Heart left ventricle (tissue), 16 donors: ENCODE measurements around the gene PKN1. TPM values are rescaled to one million over a fixed set of nuclear protein-coding genes. Genes with fewer than 3 reads are reported as not detected.

Experiments
- ATAC-seq, 4 donors: fragments of 200-7000 bp; cut with Tn5 transposase; one replicate each; pipeline ENCODE4 v1.9.1; 2020 to 2022; ENCODE audit warnings: moderate library complexity in 4 of 4, mild to moderate bottlenecking in 3 of 4, moderate number of reproducible peaks in 1 of 4
- DNase-seq, 5 donors: peaks; one replicate each; pipeline ENCODE4 v3.0.0-alpha.2; 2020
- H3K27ac ChIP-seq, 12 donors: fragments of 200-600 bp; sonication (generic) in 4 of 12; one replicate each; pipeline versions ENCODE4 v1.5.0 to v1.8.0; 2016 to 2022; ENCODE audit warnings: mild to moderate bottlenecking in 2 of 12
- H3K27me3 ChIP-seq, 9 donors: fragments of 200-600 bp; sonication (generic) in 2 of 9; one replicate each; pipeline versions ENCODE4 v1.5.1 to v1.8.0; 2016 to 2022; ENCODE audit warnings: mild to moderate bottlenecking in 3 of 9
- H3K36me3 ChIP-seq, 9 donors: fragments of 200-600 bp; sonication (generic) in 2 of 9; one replicate each; pipeline versions ENCODE4 v1.5.0 to v1.8.0; 2018 to 2022; ENCODE audit warnings: mild to moderate bottlenecking in 2 of 9
- H3K4me1 ChIP-seq, 12 donors: fragments of 200-600 bp; sonication (generic) in 4 of 12; one replicate each; pipeline versions ENCODE4 v1.5.0 to v1.8.0; 2016 to 2022; ENCODE audit warnings: mild to moderate bottlenecking in 3 of 12
- H3K4me3 ChIP-seq, 12 donors: fragments of 200-600 bp; sonication (generic) in 4 of 12; one replicate each; pipeline versions ENCODE4 v1.5.0 to v1.8.0; 2017 to 2022; ENCODE audit warnings: mild to moderate bottlenecking in 9 of 12, moderate library complexity in 4 of 12
- H3K9me3 ChIP-seq, 12 donors: fragments of 200-600 bp; sonication (generic) in 4 of 12; one replicate each; pipeline versions ENCODE4 v1.5.0 to v1.8.0; 2016 to 2022; ENCODE audit warnings: mild to moderate bottlenecking in 1 of 12
- POLR2A ChIP-seq, 2 donors: fragments of 450-650 bp; IDR thresholded peaks; one replicate each; pipeline ENCODE4 v1.6.1; 2017; ENCODE audit warnings: antibody characterized with exemption in 2 of 2, mild to moderate bottlenecking in 2 of 2, moderate library complexity in 2 of 2
- WGBS, 4 donors: extraction: QIAGEN DNeasy Blood & Tissue Kit in 2 of 4; methylation state at CpG; one replicate each; pipeline versions ENCODE4 v1.1.5 to v1.1.7; 2013 to 2018; 5-methylcytosine and 5-hydroxymethylcytosine counted together
- intact Hi-C, 10 donors: fragments of 100-400 bp; cut with DNase I; formaldehyde crosslinking; loops; one replicate each; pipeline versions ENCODE4 v1.11.1 to v1.14.2; 2022
- polyA plus RNA-seq, 2 donors: library from polyadenylated mRNA; stranded (reverse); fragments of 200-250 nt; gene quantifications; one replicate each; pipeline ENCODE4 v1.2.3, GENCODE V29; 2013
- total RNA-seq, 9 donors: library from RNA; depleted of rRNA in 2 of 9; stranded (reverse); fragments of >200 nt in 2 of 9; fragmentation: NEBNext Ultra II Directional in 3 of 9; extraction: Animal tissue kit (Norgen Biotek cat#: 25700) in 3 of 9; gene quantifications; one replicate each; pipeline versions ENCODE4 v1.1.0 to v1.2.4, GENCODE V29; 2016 to 2023
- TF ChIP-seq, protein P1 (sequence below), 12 donors: fragments of 200-600 bp; sonication (generic) in 4 of 12; IDR thresholded peaks; one replicate each; pipeline versions ENCODE4 v1.5.0 to v1.8.0; 2018 to 2022; ENCODE audit warnings: antibody characterized with exemption in 12 of 12, mild to moderate bottlenecking in 5 of 12
- donor health status: ischemic (EF 13 %, LVEDD 7.1; RV severe dilation, severe dysfunction).
- donor health status: healthy with polysubstance abuse.
- donor health status: DM: no; HTN: yes; CAD: no.
- donor health status: DM: no; HTN: no; CAD: no.
- donor health status: ischemic (EF 25% LVEDD 6.9; RV normal size, moderate dysfunction).
- donor health status: ischemic (EF 25% LVEDD 5.7; RV mildly dilated, moderate dysfunction).
- donor health status: healthy.
- donor health status: DM: yes; HTN: yes; CAD: no.
- donor health status: ischemic (EF 35%, LVEDD 5.7; RV mildly dilated, moderate dysfunction).
- donor health status: nonischemic (EF 11% LVEDD 7.7; RV severe dilation, severe dysfunction).
- donor health status: DM: yes; HTN: yes; CAD: no.
- donor health status: PGD.
- donor health status: ischemic (EF 29% LVEDD 5.4; RV normal size, mild dysfunction).
- donor health status: nonischemic (EF 23%, LVEDD 6.1; RV moderate dilation, normal function).

The PKN1 gene
- total and polyA plus RNA-seq, 11 donors = 109 to 206 (median 131) TPM

DNA sequence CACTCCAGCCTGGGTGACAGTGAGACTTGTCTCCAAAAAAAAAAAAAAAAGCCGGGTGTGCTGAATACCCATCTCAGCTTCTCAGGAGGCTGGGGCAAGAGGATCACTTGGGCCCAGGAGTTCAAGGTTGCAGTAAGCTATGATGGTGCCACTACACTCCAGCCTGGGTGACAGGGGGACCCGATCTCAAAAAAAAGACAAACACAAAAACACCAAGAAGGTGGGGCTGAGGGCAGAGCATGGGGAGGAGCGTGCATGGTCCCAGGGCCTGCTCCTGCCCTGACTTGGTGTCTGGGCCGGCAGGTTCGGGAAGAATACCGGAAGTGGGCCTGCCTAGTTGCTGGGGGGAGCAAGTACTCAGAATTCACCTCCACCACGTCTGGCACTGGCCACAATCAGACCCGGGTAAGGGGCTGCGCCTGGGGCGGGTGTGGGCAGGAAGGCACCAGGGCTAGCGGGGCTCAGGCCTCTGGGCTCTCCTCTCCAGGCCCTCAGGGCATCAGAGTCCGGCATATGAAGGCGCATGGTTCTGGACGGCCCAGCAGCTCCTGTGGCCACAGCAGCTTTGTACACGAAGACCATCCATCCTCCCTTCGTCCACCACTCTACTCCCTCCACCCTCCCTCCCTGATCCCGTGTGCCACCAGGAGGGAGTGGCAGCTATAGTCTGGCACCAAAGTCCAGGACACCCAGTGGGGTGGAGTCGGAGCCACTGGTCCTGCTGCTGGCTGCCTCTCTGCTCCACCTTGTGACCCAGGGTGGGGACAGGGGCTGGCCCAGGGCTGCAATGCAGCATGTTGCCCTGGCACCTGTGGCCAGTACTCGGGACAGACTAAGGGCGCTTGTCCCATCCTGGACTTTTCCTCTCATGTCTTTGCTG, 25.3 kb upstream of the PKN1 start:
- H3K4me1 ChIP-seq = peaks cover 0 to 36% (median 9%) of the 10 kb centered on the region in 12 donors
- WGBS, 4 donors = 77 to 82% (median 77%) methylated on average over 16 to 20 of the region's 20 CpGs
- intact Hi-C loops = loop anchor here in 6 of 10 donors (5.0 to 10.0 kb wide), 4 partner anchors 46 to 263 kb away; no protein-coding TSS in a partner anchor
- peaks cover 2 to 100% (median 94%) of the 10 kb centered on the region in 9 donors for H3K36me3 ChIP-seq
- ATAC-seq (no peak), DNase-seq (no peak)
- H3K9me3 ChIP-seq = no peaks in the 10 kb centered on the region
- no peaks in the 10 kb centered on the region for H3K27me3 ChIP-seq
- H3K27ac ChIP-seq = no peak overlapping the region
- H3K4me3 ChIP-seq = no peak overlapping the region
- TF ChIP-seq, protein P1, sequence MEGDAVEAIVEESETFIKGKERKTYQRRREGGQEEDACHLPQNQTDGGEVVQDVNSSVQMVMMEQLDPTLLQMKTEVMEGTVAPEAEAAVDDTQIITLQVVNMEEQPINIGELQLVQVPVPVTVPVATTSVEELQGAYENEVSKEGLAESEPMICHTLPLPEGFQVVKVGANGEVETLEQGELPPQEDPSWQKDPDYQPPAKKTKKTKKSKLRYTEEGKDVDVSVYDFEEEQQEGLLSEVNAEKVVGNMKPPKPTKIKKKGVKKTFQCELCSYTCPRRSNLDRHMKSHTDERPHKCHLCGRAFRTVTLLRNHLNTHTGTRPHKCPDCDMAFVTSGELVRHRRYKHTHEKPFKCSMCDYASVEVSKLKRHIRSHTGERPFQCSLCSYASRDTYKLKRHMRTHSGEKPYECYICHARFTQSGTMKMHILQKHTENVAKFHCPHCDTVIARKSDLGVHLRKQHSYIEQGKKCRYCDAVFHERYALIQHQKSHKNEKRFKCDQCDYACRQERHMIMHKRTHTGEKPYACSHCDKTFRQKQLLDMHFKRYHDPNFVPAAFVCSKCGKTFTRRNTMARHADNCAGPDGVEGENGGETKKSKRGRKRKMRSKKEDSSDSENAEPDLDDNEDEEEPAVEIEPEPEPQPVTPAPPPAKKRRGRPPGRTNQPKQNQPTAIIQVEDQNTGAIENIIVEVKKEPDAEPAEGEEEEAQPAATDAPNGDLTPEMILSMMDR (IDR thresholded peaks at IDR 0.05) = no peak
- no peak for TF ChIP-seq POLR2A (IDR thresholded peaks at IDR 0.05)

DNA sequence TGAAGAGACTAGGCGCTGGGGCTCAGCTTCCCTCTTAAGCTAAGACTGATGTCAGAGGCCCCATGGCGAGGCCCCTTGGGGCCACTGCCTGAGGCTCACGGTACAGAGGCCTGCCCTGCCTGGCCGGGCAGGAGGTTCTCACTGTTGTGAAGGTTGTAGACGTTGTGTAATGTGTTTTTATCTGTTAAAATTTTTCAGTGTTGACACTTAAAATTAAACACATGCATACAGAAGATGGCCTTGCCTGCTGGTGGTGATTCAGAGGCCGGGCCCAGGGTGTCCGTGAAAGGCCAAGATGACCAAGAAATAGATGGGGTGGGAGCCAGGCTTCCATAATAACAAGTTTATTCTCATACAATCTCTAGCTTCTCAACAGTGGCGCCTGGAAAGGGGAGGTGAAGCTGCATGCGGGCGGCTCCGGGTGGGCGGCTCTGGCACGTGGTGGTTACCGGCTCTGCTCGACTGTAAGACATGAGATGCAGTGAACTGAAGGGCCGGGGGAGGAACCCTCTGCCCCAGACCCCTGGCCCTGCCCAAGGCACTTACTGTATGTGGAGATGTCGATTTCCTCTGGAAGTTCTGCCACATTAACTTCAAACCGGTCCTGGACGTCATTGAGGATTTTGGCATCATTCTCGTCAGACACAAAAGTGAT, 24.5 kb upstream of the PKN1 start:
- WGBS, 4 donors = 77 to 83% (median 80%) methylated on average over 19 to 20 of the region's 20 CpGs
- DNase-seq (no peak), ATAC-seq (no peak)
- intact Hi-C loops = loop anchor here in 6 of 10 donors (5.0 to 10.0 kb wide), 4 partner anchors 46 to 264 kb away; no protein-coding TSS in a partner anchor
- H3K4me3 ChIP-seq = no peak overlapping the region
- H3K27me3 ChIP-seq = no peaks in the 10 kb centered on the region
- H3K9me3 ChIP-seq = no peaks in the 10 kb centered on the region
- H3K4me1 ChIP-seq = peaks cover 0 to 42% (median 13%) of the 10 kb centered on the region in 12 donors
- H3K36me3 ChIP-seq = peaks cover 2 to 99% (median 88%) of the 10 kb centered on the region in 9 donors
- TF ChIP-seq, protein P1 (IDR thresholded peaks at IDR 0.05) = no peak
- no peak for TF ChIP-seq POLR2A (IDR thresholded peaks at IDR 0.05)
- no peak overlapping the region for H3K27ac ChIP-seq

DNA sequence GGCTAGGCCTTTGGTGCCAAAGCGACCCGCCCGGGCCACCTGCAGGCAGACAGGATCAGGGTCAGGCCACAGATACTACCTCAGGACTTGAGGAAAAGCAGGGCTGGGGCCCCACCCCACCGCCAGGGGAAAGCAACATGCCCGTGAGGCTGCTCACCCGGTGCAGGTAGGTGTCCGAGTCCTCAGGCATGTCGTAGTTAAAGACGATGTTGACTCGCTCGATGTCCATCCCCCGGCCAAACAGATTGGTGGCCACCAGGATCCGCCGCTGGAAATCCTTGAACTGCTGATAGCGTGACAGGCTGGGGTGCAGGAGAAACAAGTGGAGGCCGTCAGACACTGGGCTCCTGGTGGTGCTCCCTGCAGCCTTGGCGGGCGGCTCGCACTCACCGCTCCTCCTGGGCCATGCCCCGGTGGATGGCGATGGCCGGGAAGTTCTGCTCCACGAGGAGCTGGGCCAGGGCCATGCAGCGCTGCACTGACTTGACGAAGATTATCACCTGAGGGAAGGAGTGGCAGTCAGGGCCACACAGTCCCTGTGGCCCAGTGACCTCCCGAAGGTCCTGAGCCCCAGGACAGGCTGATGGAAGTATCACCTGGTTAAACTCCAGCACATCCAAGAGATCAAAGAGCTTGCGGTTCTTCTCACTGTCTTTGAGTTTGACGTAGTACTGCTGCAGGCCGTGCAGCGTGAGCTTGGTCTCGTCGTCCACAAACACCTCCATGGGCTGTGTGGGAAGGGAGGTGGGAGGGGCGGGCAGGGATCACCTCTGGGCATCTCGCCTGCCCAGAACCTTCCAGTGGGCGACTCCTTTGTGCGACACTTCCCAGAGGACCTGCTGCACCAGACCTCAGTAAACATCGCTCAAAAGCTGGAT, 23.7 kb upstream of the PKN1 start:
- Histone ChIP-seq H3K4me1 (peaks cover 0 to 49% (median 15%) of the 10 kb centered on the region in 12 donors), H3K4me3 (no peak overlapping the region), H3K36me3 (peaks cover 2 to 99% (median 82%) of the 10 kb centered on the region in 9 donors), H3K27ac (peak overlapping the region in 1 of 12 donors; percentile 20), H3K27me3 (no peaks in the 10 kb centered on the region), H3K9me3 (no peaks in the 10 kb centered on the region)
- 86 to 95% (median 92%) methylated on average over 23 to 38 of the region's 38 CpGs for WGBS, 4 donors
- DNase-seq (no peak), ATAC-seq (no peak)
- intact Hi-C loops = loop anchor here in 6 of 10 donors (5.0 to 10.0 kb wide), 4 partner anchors 47 to 265 kb away; no protein-coding TSS in a partner anchor
- no peak for TF ChIP-seq POLR2A (IDR thresholded peaks at IDR 0.05)
- TF ChIP-seq, protein P1 (IDR thresholded peaks at IDR 0.05) = no peak
